ENCODE data around the gene PHF21B.

Gene PHF21B

DNA sequence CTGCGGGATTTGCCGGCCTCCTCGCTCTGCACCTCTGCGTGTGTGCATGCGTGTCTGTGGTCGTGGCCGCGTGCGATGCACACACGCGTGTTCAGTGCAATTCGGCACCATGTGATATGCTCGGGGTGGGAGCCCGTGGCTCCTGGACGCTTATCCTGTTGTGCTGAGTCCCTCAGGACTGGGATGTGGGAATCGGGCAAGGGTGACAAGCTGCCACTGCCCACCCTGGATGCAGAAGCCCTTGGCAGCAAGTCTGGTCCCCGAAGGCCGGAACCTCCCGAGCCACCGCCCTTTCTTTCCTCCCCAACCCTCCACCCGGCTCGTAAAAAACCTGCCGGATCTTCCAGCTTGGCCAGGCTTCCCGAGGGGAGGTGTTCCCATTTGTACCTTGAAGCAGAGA is 128.2 kb downstream of the PHF21B start:
- ChIA-PET CTCF (interaction anchor here (0.6 kb wide), 2 partner anchors 214 to 673 kb away, joined by 3 to 4 read pairs; no protein-coding TSS in a partner anchor), POLR2A (interaction anchor here (0.7 kb wide), 1 partner anchor 10 kb away, joined by 3 read pairs; no protein-coding TSS in a partner anchor)
- Histone ChIP-seq H3K36me3 (ENCODE audit: control insufficient read depth in 2 of 2, insufficient read depth in 1 of 2, low read length in 2 of 2) (no peaks in the 10 kb centered on the region), H3K4me3 (ENCODE audit: low read depth, low read length) (no peak overlapping the region), H3K9me3 (ENCODE audit: control insufficient read depth, insufficient read depth, low read depth, low read length) (no peaks in the 10 kb centered on the region), H3K4me1 (ENCODE audit: control insufficient read depth, insufficient read depth, low read length) (no peaks in the 10 kb centered on the region), H3K27ac (ENCODE audit: extremely low read depth, low read depth, low read length) (no peak overlapping the region)
- peak; percentile 60; the same call in 1 of the 2 replicates for TF ChIP-seq KLF1 (tag by site-specific recombination; IDR thresholded peaks at IDR 0.05)
- TF ChIP-seq, protein P1, sequence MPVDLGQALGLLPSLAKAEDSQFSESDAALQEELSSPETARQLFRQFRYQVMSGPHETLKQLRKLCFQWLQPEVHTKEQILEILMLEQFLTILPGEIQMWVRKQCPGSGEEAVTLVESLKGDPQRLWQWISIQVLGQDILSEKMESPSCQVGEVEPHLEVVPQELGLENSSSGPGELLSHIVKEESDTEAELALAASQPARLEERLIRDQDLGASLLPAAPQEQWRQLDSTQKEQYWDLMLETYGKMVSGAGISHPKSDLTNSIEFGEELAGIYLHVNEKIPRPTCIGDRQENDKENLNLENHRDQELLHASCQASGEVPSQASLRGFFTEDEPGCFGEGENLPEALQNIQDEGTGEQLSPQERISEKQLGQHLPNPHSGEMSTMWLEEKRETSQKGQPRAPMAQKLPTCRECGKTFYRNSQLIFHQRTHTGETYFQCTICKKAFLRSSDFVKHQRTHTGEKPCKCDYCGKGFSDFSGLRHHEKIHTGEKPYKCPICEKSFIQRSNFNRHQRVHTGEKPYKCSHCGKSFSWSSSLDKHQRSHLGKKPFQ (tag by site-specific recombination; IDR thresholded peaks at IDR 0.05), result no peak

DNA sequence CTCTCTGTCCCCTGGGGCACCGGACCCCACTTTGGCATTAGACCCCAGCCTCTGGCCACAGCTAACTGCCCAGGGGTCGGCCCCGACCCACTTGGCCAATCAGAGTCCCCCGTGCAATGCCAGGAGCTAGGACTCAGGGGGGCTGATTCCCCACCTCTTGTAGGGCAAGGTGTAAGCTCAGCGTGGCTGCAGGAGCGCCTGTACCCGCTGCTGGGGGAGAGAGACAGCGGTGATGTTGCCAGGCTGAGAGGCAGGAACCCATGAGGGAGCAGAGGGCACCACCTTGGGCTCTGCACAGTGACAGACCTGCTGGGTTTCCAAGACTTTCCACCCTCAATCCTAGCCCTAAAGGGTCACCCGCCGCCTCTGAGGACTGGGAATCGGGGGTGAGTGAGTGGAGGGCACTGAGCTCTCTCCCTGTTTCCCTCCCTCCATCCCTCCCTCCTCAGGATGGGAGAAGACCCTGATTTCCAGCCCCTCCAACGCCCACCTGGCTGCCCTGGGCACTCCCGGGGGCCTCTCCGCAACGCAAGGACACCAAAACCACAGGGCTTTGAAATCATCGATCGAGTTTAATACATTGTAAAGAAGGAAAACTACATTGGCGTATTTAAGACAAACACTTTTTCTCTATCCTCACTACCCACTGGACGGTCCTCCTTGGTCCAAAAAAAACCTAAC is 129.1 kb downstream of the PHF21B start:
- no peak overlapping the region for H3K4me3 ChIP-seq (ENCODE audit: low read depth, low read length)
- TF ChIP-seq ZNF704 (tag by site-specific recombination; IDR thresholded peaks at IDR 0.05) (no peak), GLI4 (tag by site-specific recombination; IDR thresholded peaks at IDR 0.05) (no peak), PATZ1 (tag by site-specific recombination; IDR thresholded peaks at IDR 0.05) (no peak), ZNF311 (tag by site-specific recombination; IDR thresholded peaks at IDR 0.05; ENCODE audit: borderline replicate concordance) (no peak), ZNF350 (tag by site-specific recombination; IDR thresholded peaks at IDR 0.05) (no peak), KLF16 (tag by site-specific recombination; IDR thresholded peaks at IDR 0.05) (no peak), ZNF664 (tag by site-specific recombination; IDR thresholded peaks at IDR 0.05) (no peak), OVOL3 (tag by site-specific recombination; IDR thresholded peaks at IDR 0.05) (no peak), ZBTB10 (tag by site-specific recombination; IDR thresholded peaks at IDR 0.05) (no peak)
- TF ChIP-seq, protein P2, sequence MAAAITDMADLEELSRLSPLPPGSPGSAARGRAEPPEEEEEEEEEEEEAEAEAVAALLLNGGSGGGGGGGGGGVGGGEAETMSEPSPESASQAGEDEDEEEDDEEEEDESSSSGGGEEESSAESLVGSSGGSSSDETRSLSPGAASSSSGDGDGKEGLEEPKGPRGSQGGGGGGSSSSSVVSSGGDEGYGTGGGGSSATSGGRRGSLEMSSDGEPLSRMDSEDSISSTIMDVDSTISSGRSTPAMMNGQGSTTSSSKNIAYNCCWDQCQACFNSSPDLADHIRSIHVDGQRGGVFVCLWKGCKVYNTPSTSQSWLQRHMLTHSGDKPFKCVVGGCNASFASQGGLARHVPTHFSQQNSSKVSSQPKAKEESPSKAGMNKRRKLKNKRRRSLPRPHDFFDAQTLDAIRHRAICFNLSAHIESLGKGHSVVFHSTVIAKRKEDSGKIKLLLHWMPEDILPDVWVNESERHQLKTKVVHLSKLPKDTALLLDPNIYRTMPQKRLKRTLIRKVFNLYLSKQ (tag by site-specific recombination; IDR thresholded peaks at IDR 0.05; ENCODE audit: borderline replicate concordance), result no peak
- TF ChIP-seq, protein P3, sequence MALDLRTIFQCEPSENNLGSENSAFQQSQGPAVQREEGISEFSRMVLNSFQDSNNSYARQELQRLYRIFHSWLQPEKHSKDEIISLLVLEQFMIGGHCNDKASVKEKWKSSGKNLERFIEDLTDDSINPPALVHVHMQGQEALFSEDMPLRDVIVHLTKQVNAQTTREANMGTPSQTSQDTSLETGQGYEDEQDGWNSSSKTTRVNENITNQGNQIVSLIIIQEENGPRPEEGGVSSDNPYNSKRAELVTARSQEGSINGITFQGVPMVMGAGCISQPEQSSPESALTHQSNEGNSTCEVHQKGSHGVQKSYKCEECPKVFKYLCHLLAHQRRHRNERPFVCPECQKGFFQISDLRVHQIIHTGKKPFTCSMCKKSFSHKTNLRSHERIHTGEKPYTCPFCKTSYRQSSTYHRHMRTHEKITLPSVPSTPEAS (tag by site-specific recombination; IDR thresholded peaks at IDR 0.05), result no peak
- TF ChIP-seq, protein P4, sequence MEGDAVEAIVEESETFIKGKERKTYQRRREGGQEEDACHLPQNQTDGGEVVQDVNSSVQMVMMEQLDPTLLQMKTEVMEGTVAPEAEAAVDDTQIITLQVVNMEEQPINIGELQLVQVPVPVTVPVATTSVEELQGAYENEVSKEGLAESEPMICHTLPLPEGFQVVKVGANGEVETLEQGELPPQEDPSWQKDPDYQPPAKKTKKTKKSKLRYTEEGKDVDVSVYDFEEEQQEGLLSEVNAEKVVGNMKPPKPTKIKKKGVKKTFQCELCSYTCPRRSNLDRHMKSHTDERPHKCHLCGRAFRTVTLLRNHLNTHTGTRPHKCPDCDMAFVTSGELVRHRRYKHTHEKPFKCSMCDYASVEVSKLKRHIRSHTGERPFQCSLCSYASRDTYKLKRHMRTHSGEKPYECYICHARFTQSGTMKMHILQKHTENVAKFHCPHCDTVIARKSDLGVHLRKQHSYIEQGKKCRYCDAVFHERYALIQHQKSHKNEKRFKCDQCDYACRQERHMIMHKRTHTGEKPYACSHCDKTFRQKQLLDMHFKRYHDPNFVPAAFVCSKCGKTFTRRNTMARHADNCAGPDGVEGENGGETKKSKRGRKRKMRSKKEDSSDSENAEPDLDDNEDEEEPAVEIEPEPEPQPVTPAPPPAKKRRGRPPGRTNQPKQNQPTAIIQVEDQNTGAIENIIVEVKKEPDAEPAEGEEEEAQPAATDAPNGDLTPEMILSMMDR (tag by site-specific recombination; IDR thresholded peaks at IDR 0.05), result no peak
- no peaks in the 10 kb centered on the region for H3K36me3 ChIP-seq (ENCODE audit: control insufficient read depth in 2 of 2, insufficient read depth in 1 of 2, low read length in 2 of 2)
- no peaks in the 10 kb centered on the region for H3K4me1 ChIP-seq (ENCODE audit: control insufficient read depth, insufficient read depth, low read length)
- H3K9me3 ChIP-seq (ENCODE audit: control insufficient read depth, insufficient read depth, low read depth, low read length), result no peaks in the 10 kb centered on the region
- ChIA-PET POLR2A (interaction anchor here (0.7 kb wide), 1 partner anchor 9 kb away, joined by 3 read pairs; no protein-coding TSS in a partner anchor), CTCF (no interaction called here)
- no peak overlapping the region for H3K27ac ChIP-seq (ENCODE audit: extremely low read depth, low read depth, low read length)

Measured in HEK293 (cell line).